ENCODE data around the gene AOPEP. TPM values are rescaled to one million over a fixed set of nuclear protein-coding genes. Genes with fewer than 3 reads are reported as not detected.

AOPEP gene
- total and polyA plus RNA-seq, 9 of the 15 experiments (the other 6 are each of a cell fraction or from before 2014, with no cell fraction given): 4.5 to 19.3 (median 13.5) TPM

GRCh38 chr9:95092262-95093072 lies 366.0 kb downstream of the AOPEP start (continued):
- TF ChIP-seq TAF1 (IDR thresholded peaks at IDR 0.05; ENCODE audit: control insufficient read depth, extremely low read depth, insufficient read depth, low read length, severe bottlenecking) (no peak), ZNF347 (CRISPR knock-in tag; IDR thresholded peaks at IDR 0.05; ENCODE audit: low read depth) (no peak)

- Histone ChIP-seq H3K79me2 (ENCODE audit: control insufficient read depth, insufficient read depth, low read length) (no peaks in the 10 kb centered on the region), H3K9me1 (ENCODE audit: control insufficient read depth, insufficient read depth, low read length) (no peaks in the 10 kb centered on the region), H3K4me3 (no peak overlapping the region), H4K20me1 (replicated peaks; ENCODE audit: control insufficient read depth, insufficient read depth, low read length) (peaks cover 4% of the 10 kb centered on the region; the same call in 1 of the 2 replicates), H3K36me3 (ENCODE audit: control insufficient read depth, insufficient read depth, low read length) (no peaks in the 10 kb centered on the region), H3K27ac (ENCODE audit: extremely low read depth, low read depth, low read length) (no peak overlapping the region), H3K27me3 (ENCODE audit: control insufficient read depth in 2 of 2, insufficient read depth in 2 of 2, low read length in 2 of 2) (no peaks in the 10 kb centered on the region), H3K9me3 (replicated peaks; ENCODE audit: control insufficient read depth, insufficient read depth, low read depth, low read length) (no peaks in the 10 kb centered on the region), H3K4me1 (replicated peaks in 1 of 2; ENCODE audit: control insufficient read depth in 2 of 2, insufficient read depth in 2 of 2, low read length in 2 of 2) (peaks cover 0 to 49% of the 10 kb centered on the region in 2 experiments; a peak in 3 of 5 replicates), H3K9ac (ENCODE audit: insufficient read depth in 1 of 2, low read depth in 2 of 2, low read length in 2 of 2) (0 out of 4 replicates have a peak overlapping the region, but pooled peaks of 1 of the 2 experiments have one; percentile 20), H3K4me2 (ENCODE audit: insufficient read depth, low read length) (no peak overlapping the region), H2AFZ (ENCODE audit: low read depth, low read length) (no peak overlapping the region)
- in situ Hi-C loops (cut with MboI) (no loop called here), intact Hi-C loops (cut with micrococcal nuclease) (loop anchor here (10.0 kb wide), 1 partner anchor 309 kb away; no protein-coding TSS in a partner anchor)
- no peak for DNase-seq (ENCODE audit: extremely low read depth in 1 of 4, low spot score in 3 of 4)
- BruUV-seq (replicated peaks): no TSS peak
- POLR2A ChIA-PET: interaction anchor here (0.6 kb wide), 2 partner anchors 294 to 966 kb away, joined by 3 read pairs; no protein-coding TSS in a partner anchor
- no peak for ATAC-seq
- FAIRE-seq: no peak
- 81% methylated on average over 16 of the region's 16 CpGs for WGBS (ENCODE audit: insufficient coverage, low coverage, missing lambda C conversion rate)
- CTCF ChIA-PET (ENCODE audit: low intra/inter-chr PET ratio): no interaction called here
- TF ChIP-seq ZNF347 (CRISPR knock-in tag; IDR thresholded peaks at IDR 0.05; ENCODE audit: low read depth) (no peak), PCBP1 (IDR thresholded peaks at IDR 0.05; ENCODE audit: low read depth, low read length, poor library complexity, severe bottlenecking) (no peak), MTA1 (IDR thresholded peaks at IDR 0.05; ENCODE audit: borderline replicate concordance) (no peak), SETDB1 (IDR thresholded peaks at IDR 0.05; ENCODE audit: low read length) (no peak), ZNF586 (CRISPR knock-in tag; conservative IDR thresholded peaks at IDR 0.05) (no peak), CEBPZ (IDR thresholded peaks at IDR 0.05; ENCODE audit: borderline replicate concordance, low read depth, low read length) (no peak), ZNF324 (CRISPR knock-in tag; IDR thresholded peaks at IDR 0.05) (no peak), FOXJ2 (tag; IDR thresholded peaks at IDR 0.05) (no peak), NEUROD1 (IDR thresholded peaks at IDR 0.05; ENCODE audit: borderline replicate concordance, low read depth, low read length, partially characterized antibody) (no peak), ZNF766 (CRISPR knock-in tag; conservative IDR thresholded peaks at IDR 0.05) (no peak), E2F1 (CRISPR knock-in tag; IDR thresholded peaks at IDR 0.05) (no peak), ZNF408 (CRISPR knock-in tag; IDR thresholded peaks at IDR 0.05; ENCODE audit: low read depth) (no peak)
Observed at GRCh38 chr9:95093586-95093985, 367.1 kb downstream of the AOPEP start.

Data from K562 (cell line).